K562 (cell line): ENCODE measurements around the gene SPDYE3. TPM values are rescaled to one million over a fixed set of nuclear protein-coding genes. Genes with fewer than 3 reads are reported as not detected.

ENCODE experiments used
- CXXC5 ChIP-seq: fragments of 250-450 bp; sonication (Bioruptor Pico); IDR thresholded peaks from 2 replicates; pipeline ENCODE4 v1.8.0; 2022; ENCODE audit warnings: inconsistent platforms, mild to moderate bottlenecking, moderate library complexity
- E2F8 ChIP-seq: fragments of 450-650 bp; IDR thresholded peaks from 2 replicates; pipeline ENCODE4 v1.7.1; 2018; ENCODE audit warnings: mild to moderate bottlenecking, low read depth; ENCODE audit not compliant: partially characterized antibody
- ETV6 ChIP-seq, 3 experiments: fragments of 150-350 bp in 1 of 3; sonication (generic) in 1 of 3; formaldehyde crosslinking in 1 of 3; IDR thresholded peaks; 2 replicates each; pipeline versions ENCODE4 v1.6.1 to v1.8.0; 2014 to 2022; ENCODE audit warnings: borderline replicate concordance in 2 of 3, low read depth in 2 of 3, antibody characterized with exemption in 1 of 3, low read length in 1 of 3, mild to moderate bottlenecking in 1 of 3, missing genetic modification reagents in 1 of 3
- HSF4 ChIP-seq: fragments of 250-450 bp; sonication (Bioruptor Pico); IDR thresholded peaks from 2 replicates; pipeline ENCODE4 v2.1.2; 2022; ENCODE audit warnings: mild to moderate bottlenecking, moderate library complexity, borderline replicate concordance
- ILK ChIP-seq: fragments of 450-650 bp; IDR thresholded peaks from 2 replicates; pipeline ENCODE4 v1.6.1; 2016; ENCODE audit warnings: missing genetic modification characterization, low read depth, mild to moderate bottlenecking, missing compliant biosample characterization, moderate library complexity, borderline replicate concordance
- MIER1 ChIP-seq: fragments of 450-650 bp; IDR thresholded peaks from 2 replicates; pipeline ENCODE4 v1.6.1; 2016; ENCODE audit warnings: antibody characterized with exemption, mild to moderate bottlenecking, low read depth
- NCOA1 ChIP-seq: fragments of 450-650 bp; IDR thresholded peaks from 2 replicates; pipeline ENCODE4 v1.6.1; 2016; ENCODE audit warnings: low read depth
- NR2C1 ChIP-seq, 2 experiments: fragments of 450-650 bp; IDR thresholded peaks; 2 replicates each; pipeline ENCODE4 v1.6.1; 2017; ENCODE audit warnings: mild to moderate bottlenecking in 2 of 2, antibody characterized with exemption in 1 of 2, inconsistent platforms in 1 of 2, missing compliant biosample characterization in 1 of 2, missing genetic modification characterization in 1 of 2
- POLR2B ChIP-seq: fragments of 450-650 bp; IDR thresholded peaks from 2 replicates; pipeline ENCODE4 v1.6.1; 2018; ENCODE audit warnings: low read depth; ENCODE audit not compliant: partially characterized antibody
- RBM34 ChIP-seq: fragments of 200-400 bp; formaldehyde crosslinking; IDR thresholded peaks from 2 replicates; pipeline ENCODE4 v1.6.1; 2018; ENCODE audit warnings: low read length, borderline replicate concordance; ENCODE audit not compliant: insufficient read depth
- SREBF2 ChIP-seq: sonication (generic); formaldehyde crosslinking; IDR thresholded peaks from 2 replicates; pipeline ENCODE4 v1.4.0; 2020; ENCODE audit warnings: mild to moderate bottlenecking, missing genetic modification reagents
- STAT5A ChIP-seq: IDR thresholded peaks from 2 replicates; pipeline ENCODE4 v1.6.1; 2012; ENCODE audit warnings: low read length, inconsistent platforms, borderline replicate concordance
- XRCC3 ChIP-seq: fragments of 450-650 bp; IDR thresholded peaks from 2 replicates; pipeline ENCODE4 v1.6.1; 2017; ENCODE audit warnings: mild to moderate bottlenecking, moderate library complexity
- ZNF280A ChIP-seq: fragments of 450-650 bp; IDR thresholded peaks from 2 replicates; pipeline ENCODE4 v1.6.1; 2018; ENCODE audit warnings: mild to moderate bottlenecking, low read depth; ENCODE audit not compliant: partially characterized antibody
- ZNF3 ChIP-seq: fragments of 250-450 bp; sonication (Bioruptor Pico); IDR thresholded peaks from 2 replicates; pipeline ENCODE4 v1.5.0; 2021; ENCODE audit warnings: mild to moderate bottlenecking, moderate library complexity
- ZNF316 ChIP-seq: fragments of 450-650 bp; IDR thresholded peaks from 2 replicates; pipeline ENCODE4 v1.6.1; 2016
- ZNF449 ChIP-seq: fragments of 250-450 bp; sonication (Bioruptor Pico); IDR thresholded peaks from 2 replicates; pipeline ENCODE4 v1.8.0; 2022; ENCODE audit warnings: moderate library complexity, mild to moderate bottlenecking, inconsistent platforms
- ZSCAN29 ChIP-seq: fragments of 450-650 bp; IDR thresholded peaks from 2 replicates; pipeline ENCODE4 v1.6.1; 2017
- polyA plus RNA-seq, 8 experiments: library from polyadenylated mRNA; depleted of rRNA in 4 of 8; stranded (reverse) in 5 of 8; unstranded in 3 of 8; fragments of >200 nt; fragmentation: Nextera tagmentation in 2 of 8; fragmentation: Illumina TruSeq in 1 of 8; extraction: Ambion mirVana in 2 of 8; extraction: Trizol in 1 of 8; gene quantifications; 2 replicates each; pipeline versions ENCODE4 v1.2.1 to v1.2.3, GENCODE V29; 2011 to 2014; ENCODE audit warnings: inconsistent platforms in 1 of 8, missing spikeins in 1 of 8
- total RNA-seq, 7 experiments: library from RNA; depleted of rRNA in 6 of 7; stranded (reverse); fragments of >200 nt in 6 of 7; fragmentation: Illumina TruSeq in 2 of 7; extraction: Trizol in 2 of 7; gene quantifications; 2 replicates each; pipeline versions ENCODE4 v1.2.1 to v1.2.3, GENCODE V29; 2011 to 2021; ENCODE audit warnings: low replicate concordance in 1 of 7
- TF ChIP-seq, protein P1 (sequence below): sonication (generic); formaldehyde crosslinking; IDR thresholded peaks from 2 replicates; pipeline ENCODE4 v1.8.0; 2022; ENCODE audit warnings: missing genetic modification reagents, mild to moderate bottlenecking, moderate library complexity, borderline replicate concordance
- TF ChIP-seq, protein P2 (sequence below): fragments of 250-450 bp; sonication (Bioruptor Pico); IDR thresholded peaks from 2 replicates; pipeline ENCODE4 v1.4.0; 2020; ENCODE audit warnings: borderline replicate concordance

Gene SPDYE3
- total and polyA plus RNA-seq, 9 of the 15 experiments (the other 6 are each of a cell fraction or from before 2014, with no cell fraction given), result 0.04 to 3.3 (median 1.2) TPM; not detected in 6

- no peak for TF ChIP-seq STAT5A
- TF ChIP-seq POLR2B, result peak; percentile 37
- no peak for TF ChIP-seq RBM34
- TF ChIP-seq SREBF2, result no peak
- TF ChIP-seq NR2C1 (IDR thresholded peaks at IDR 0.05), result no peak
- no peak for TF ChIP-seq NR2C1 (tag; IDR thresholded peaks at IDR 0.05)
- TF ChIP-seq CXXC5, result no peak
- TF ChIP-seq MIER1, result no peak
- TF ChIP-seq E2F8, result no peak
- TF ChIP-seq ETV6 (IDR thresholded peaks at IDR 0.05; ENCODE audit: borderline replicate concordance in 1 of 2, low read depth in 2 of 2, low read length in 1 of 2), result no peak
- no peak for TF ChIP-seq ETV6 (CRISPR knock-in tag; IDR thresholded peaks at IDR 0.05; ENCODE audit: borderline replicate concordance)
- TF ChIP-seq, protein P1, sequence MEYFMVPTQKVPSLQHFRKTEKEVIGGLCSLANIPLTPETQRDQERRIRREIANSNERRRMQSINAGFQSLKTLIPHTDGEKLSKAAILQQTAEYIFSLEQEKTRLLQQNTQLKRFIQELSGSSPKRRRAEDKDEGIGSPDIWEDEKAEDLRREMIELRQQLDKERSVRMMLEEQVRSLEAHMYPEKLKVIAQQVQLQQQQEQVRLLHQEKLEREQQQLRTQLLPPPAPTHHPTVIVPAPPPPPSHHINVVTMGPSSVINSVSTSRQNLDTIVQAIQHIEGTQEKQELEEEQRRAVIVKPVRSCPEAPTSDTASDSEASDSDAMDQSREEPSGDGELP, result peak; percentile 18; the same call in 1 of the 2 replicates
- no peak for TF ChIP-seq ZNF449 (CRISPR knock-in tag)
- no peak for TF ChIP-seq ZSCAN29
- no peak for TF ChIP-seq ZNF316
- TF ChIP-seq ZNF280A, result no peak
- TF ChIP-seq NCOA1, result no peak
- TF ChIP-seq HSF4 (CRISPR knock-in tag), result no peak
- TF ChIP-seq XRCC3, result no peak
- TF ChIP-seq, protein P2, sequence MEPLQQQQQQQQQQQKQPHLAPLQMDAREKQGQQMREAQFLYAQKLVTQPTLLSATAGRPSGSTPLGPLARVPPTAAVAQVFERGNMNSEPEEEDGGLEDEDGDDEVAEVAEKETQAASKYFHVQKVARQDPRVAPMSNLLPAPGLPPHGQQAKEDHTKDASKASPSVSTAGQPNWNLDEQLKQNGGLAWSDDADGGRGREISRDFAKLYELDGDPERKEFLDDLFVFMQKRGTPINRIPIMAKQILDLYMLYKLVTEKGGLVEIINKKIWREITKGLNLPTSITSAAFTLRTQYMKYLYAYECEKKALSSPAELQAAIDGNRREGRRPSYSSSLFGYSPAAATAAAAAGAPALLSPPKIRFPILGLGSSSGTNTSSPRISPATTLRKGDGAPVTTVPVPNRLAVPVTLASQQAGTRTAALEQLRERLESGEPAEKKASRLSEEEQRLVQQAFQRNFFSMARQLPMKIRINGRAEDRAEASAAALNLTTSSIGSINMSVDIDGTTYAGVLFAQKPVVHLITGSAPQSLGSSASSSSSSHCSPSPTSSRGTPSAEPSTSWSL (CRISPR knock-in tag), result no peak
- no peak for TF ChIP-seq ZNF3 (CRISPR knock-in tag)
- no peak for TF ChIP-seq ILK
Measured at GRCh38 chr7:100369105-100369504, 61.6 kb downstream of the SPDYE3 start (continued).
